ENCODE results near the gene FCN2. TPM values are rescaled to one million over a fixed set of nuclear protein-coding genes. Genes with fewer than 3 reads are reported as not detected.

FCN2 gene
- total and polyA plus RNA-seq, 2 experiments from 2014 or later: not detected

DNA sequence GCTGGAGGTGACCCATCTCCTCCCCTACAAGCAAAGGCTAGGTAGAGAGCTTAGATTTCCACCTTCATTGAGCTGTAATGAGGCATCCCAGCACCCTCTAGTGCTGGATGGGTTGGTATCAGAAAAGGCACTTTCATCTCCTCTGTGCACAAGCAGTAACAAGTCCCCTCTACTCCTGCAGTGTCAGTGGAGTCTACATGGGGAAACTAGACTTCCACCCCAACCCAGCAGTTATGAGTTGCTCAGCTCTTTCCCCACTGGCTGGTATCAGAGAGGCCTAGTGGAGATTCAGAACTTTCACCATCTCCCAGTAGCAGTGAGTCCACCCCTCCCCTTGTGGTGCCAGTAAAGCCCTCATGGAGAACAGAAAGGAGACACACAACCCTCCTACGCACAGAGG lies 19.2 kb downstream of the FCN2 start:
- no peak for DNase-seq (ENCODE audit: low read depth in 1 of 2, low spot score in 1 of 2)
- Histone ChIP-seq H3K4me1 (ENCODE audit: low read depth) (no peaks in the 10 kb centered on the region), H3K4me3 (no peak overlapping the region), H3K9me3 (ENCODE audit: low read depth) (no peaks in the 10 kb centered on the region), H3K27ac (no peak overlapping the region), H3K36me3 (no peaks in the 10 kb centered on the region), H3K27me3 (peaks cover 5% of the 10 kb centered on the region)
- TF ChIP-seq, protein P1, sequence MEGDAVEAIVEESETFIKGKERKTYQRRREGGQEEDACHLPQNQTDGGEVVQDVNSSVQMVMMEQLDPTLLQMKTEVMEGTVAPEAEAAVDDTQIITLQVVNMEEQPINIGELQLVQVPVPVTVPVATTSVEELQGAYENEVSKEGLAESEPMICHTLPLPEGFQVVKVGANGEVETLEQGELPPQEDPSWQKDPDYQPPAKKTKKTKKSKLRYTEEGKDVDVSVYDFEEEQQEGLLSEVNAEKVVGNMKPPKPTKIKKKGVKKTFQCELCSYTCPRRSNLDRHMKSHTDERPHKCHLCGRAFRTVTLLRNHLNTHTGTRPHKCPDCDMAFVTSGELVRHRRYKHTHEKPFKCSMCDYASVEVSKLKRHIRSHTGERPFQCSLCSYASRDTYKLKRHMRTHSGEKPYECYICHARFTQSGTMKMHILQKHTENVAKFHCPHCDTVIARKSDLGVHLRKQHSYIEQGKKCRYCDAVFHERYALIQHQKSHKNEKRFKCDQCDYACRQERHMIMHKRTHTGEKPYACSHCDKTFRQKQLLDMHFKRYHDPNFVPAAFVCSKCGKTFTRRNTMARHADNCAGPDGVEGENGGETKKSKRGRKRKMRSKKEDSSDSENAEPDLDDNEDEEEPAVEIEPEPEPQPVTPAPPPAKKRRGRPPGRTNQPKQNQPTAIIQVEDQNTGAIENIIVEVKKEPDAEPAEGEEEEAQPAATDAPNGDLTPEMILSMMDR (IDR thresholded peaks at IDR 0.05; ENCODE audit: low read depth, low read length): no peak

DNA sequence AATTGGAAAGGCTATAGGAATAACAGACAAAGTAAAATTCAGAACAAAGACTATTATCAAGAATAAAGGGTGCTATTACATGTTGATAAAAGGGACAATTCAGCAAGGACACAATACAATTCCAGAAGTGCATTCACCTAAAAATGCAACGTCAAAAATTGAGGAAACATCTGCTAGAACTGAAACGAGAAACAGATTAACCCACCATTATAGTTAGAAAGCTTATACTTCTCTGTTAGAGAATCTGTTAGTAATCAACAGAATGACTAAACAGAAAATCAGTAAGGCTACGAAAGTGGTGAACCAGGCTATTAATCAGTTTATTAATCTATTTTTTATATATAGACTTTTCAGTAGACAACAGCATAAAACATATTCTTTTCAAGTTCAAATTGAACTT lies 22.3 kb downstream of the FCN2 start:
- no peak overlapping the region for H3K27ac ChIP-seq
- DNase-seq (ENCODE audit: low read depth in 1 of 2, low spot score in 1 of 2): no peak
- no peak overlapping the region for H3K4me3 ChIP-seq
- peaks cover 5% of the 10 kb centered on the region for H3K27me3 ChIP-seq
- no peaks in the 10 kb centered on the region for H3K36me3 ChIP-seq
- H3K9me3 ChIP-seq (ENCODE audit: low read depth): no peaks in the 10 kb centered on the region
- TF ChIP-seq, protein P1 (IDR thresholded peaks at IDR 0.05; ENCODE audit: low read depth, low read length): no peak
- no peaks in the 10 kb centered on the region for H3K4me1 ChIP-seq (ENCODE audit: low read depth)

DNA sequence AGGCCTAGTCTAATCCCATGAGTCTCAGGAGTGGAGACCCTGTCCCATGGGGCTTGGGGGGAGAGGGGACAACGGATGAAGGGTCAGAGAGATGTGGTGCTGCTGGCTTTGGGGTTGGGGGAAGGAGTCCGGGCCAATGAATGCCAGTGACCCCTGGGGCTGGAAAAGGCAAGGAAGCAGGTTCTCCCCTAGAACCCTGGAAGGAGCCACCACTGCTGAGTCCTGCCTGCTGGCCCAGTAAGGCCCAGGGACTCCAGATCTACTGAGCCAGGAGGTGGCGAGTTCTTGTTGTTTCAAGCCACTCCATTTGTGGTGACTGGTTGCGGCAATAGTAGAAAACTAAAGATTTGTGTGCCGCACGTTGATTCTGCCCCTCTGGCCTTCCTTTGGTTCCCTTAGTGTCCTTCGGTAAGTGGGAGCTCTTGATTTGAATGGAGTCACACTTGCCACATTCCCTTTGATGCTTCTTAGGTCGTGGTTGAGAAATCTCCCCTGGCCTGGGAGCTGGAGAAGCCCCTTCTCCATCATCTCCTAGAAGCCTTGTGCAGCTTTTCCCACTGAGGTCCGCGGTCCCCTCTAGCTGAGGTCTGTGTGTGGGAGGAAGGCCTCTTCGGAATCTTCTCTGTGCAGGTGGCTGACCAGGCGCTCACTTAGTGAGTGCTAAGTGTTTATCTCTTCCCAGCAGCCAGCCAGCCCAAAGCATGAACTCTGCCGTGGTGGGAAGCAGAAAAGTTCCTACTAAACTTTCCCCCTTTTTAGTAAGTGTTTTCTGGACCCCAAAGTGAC lies 28.1 kb downstream of the FCN2 start:
- Histone ChIP-seq H3K4me3 (no peak overlapping the region), H3K36me3 (no peaks in the 10 kb centered on the region), H3K4me1 (ENCODE audit: low read depth) (no peaks in the 10 kb centered on the region), H3K27me3 (peaks cover 5% of the 10 kb centered on the region), H3K27ac (no peak overlapping the region), H3K9me3 (ENCODE audit: low read depth) (no peaks in the 10 kb centered on the region)
- TF ChIP-seq, protein P1 (IDR thresholded peaks at IDR 0.05; ENCODE audit: low read depth, low read length): no peak
- DNase-seq (ENCODE audit: low read depth in 1 of 2, low spot score in 1 of 2): no peak

DNA sequence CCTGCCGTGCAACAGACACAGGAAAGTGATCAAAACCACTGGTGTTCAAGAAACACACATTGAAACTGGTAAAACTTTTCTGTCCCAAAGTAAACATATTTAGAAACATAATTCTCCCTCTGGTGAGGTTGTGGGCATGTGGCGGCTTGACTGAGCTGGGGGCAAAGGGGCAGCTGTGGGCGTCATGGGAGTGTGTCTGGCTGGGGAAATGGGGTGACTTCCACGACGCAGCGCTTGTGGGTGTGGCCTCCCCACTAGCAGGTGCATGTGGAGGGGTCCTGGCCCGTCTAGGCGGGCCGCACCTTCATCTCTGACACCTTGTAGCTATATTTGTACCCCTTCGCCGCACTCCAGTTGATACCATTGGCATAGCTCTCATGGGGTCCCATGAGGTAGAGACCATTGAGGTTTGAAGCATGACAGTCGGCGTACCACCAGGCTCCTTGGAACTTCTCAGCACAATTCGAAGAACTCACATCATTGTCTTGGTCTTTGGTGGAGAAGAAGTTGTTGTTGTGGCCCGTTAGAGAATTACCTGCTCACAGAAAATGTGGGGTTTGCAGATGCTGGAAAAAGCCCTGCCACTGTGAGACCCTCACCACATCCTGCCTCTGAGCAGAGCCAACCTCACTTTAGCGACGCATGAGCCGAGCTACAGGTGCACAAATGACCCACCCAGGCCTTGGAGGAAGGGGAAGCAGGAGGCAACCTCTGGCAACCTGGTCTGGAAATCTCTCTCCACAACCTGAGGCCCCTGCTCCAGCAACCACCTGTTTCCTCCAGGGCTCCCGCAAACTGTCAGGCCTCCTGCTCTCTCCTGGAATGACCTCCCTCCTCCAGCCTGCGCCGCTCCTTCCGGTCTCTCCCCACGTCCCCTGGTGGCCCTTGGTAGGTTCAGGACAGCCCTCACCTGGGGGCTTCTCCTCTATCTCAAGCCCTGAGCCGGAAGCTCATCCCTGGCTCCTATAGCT lies 29.2 kb downstream of the FCN2 start:
- TF ChIP-seq, protein P1 (IDR thresholded peaks at IDR 0.05; ENCODE audit: low read depth, low read length): no peak
- Histone ChIP-seq H3K27me3 (no peaks in the 10 kb centered on the region), H3K27ac (no peak overlapping the region), H3K4me3 (no peak overlapping the region), H3K9me3 (ENCODE audit: low read depth) (no peaks in the 10 kb centered on the region), H3K36me3 (no peaks in the 10 kb centered on the region), H3K4me1 (ENCODE audit: low read depth) (no peaks in the 10 kb centered on the region)
- no peak for DNase-seq (ENCODE audit: low read depth in 1 of 2, low spot score in 1 of 2)

DNA sequence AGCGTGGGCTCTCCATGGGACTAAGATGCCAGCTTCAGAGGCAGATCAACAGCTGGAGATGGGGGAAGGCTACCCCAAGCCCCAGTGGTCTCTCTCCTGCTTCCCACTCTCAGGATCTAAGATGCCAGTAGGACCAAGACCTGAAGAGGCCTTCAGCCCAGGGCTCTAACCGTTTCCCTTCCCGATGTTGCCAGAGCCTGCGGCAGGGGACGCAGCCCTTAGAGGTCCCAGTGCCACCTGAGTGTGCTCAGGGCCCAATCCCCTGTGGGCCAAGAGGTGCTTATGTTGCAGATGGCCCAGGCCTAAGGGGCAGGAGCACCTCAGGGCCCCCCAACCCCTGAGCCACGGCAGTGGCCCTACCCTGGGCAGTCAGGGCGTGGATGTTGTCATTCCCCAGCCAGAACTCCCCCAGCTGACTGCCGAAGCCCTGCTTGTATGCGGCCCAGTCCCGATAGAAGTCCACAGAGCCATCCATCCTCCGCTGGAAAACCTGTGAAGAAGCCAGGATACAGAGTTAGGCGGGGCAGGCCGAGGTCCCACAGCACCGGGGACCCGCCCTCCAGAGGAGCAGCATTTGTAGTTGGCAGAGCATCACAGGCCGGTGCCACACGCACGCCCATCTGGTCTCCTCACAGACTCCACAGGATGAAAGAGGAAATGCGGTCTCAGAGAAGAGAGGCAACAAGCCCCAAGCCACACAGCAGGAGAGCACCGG lies 31.7 kb downstream of the FCN2 start:
- Histone ChIP-seq H3K9me3 (ENCODE audit: low read depth) (no peaks in the 10 kb centered on the region), H3K36me3 (no peaks in the 10 kb centered on the region), H3K27ac (no peak overlapping the region), H3K4me1 (ENCODE audit: low read depth) (peaks cover 5% of the 10 kb centered on the region), H3K27me3 (no peaks in the 10 kb centered on the region), H3K4me3 (no peak overlapping the region)
- TF ChIP-seq, protein P1 (IDR thresholded peaks at IDR 0.05; ENCODE audit: low read depth, low read length): no peak
- DNase-seq (ENCODE audit: low read depth in 1 of 2, low spot score in 1 of 2): no peak
